Osteoblast (primary cell): Measurements from ENCODE around the gene PRSS50. TPM values are rescaled to one million over a fixed set of nuclear protein-coding genes. Genes with fewer than 3 reads are reported as not detected.
"Not testable (repeated sequence)": the region's sequence is repeated elsewhere in the genome, so short reads cannot be mapped to it uniquely, and the experiment has no call there.

ENCODE experiments used
- DNase-seq: peaks from one replicate; pipeline ENCODE4 v3.0.0; 2011; ENCODE audit warnings: low spot score, mixed read lengths; ENCODE audit not compliant: insufficient read length; ENCODE audit errors: missing footprints
- H2AFZ ChIP-seq: 2 replicates; pipeline ENCODE4 v1.6.0; 2011; ENCODE audit warnings: mild to moderate bottlenecking, low read length
- H3K27ac ChIP-seq: 2 replicates; pipeline ENCODE4 v1.5.1; 2011; ENCODE audit warnings: mild to moderate bottlenecking, low read depth, low read length, moderate library complexity
- H3K27me3 ChIP-seq: 2 replicates; pipeline ENCODE4 v1.6.0; 2012; ENCODE audit warnings: mild to moderate bottlenecking, control low read depth, inconsistent platforms, low read length, moderate library complexity; ENCODE audit not compliant: insufficient read depth
- H3K36me3 ChIP-seq: 2 replicates; pipeline ENCODE4 v1.5.1; 2011; ENCODE audit warnings: mild to moderate bottlenecking, low read length, control low read depth, moderate library complexity; ENCODE audit not compliant: insufficient read depth
- H3K4me1 ChIP-seq: 2 replicates; pipeline ENCODE4 v1.5.1; 2011; ENCODE audit warnings: mild to moderate bottlenecking, low read length, control low read depth, moderate library complexity; ENCODE audit not compliant: insufficient read depth
- H3K4me2 ChIP-seq: 2 replicates; pipeline ENCODE4 v1.6.0; 2011; ENCODE audit warnings: mild to moderate bottlenecking, low read length; ENCODE audit not compliant: insufficient read depth
- H3K4me3 ChIP-seq: fragments of 200-600 bp; sonication (generic); 3 replicates; pipeline ENCODE4 v1.5.1; 2012; ENCODE audit warnings: mild to moderate bottlenecking, low read length, inconsistent platforms; ENCODE audit not compliant: insufficient read depth
- H3K79me2 ChIP-seq: 2 replicates; pipeline ENCODE4 v1.6.0; 2012; ENCODE audit warnings: mild to moderate bottlenecking, low read length, control low read depth, inconsistent platforms; ENCODE audit not compliant: insufficient read depth
- H3K9me3 ChIP-seq: 2 replicates; pipeline ENCODE4 v1.5.1; 2011; ENCODE audit warnings: low read depth, low read length, control low read depth
- H4K20me1 ChIP-seq: 2 replicates; pipeline ENCODE4 v1.6.0; 2012; ENCODE audit warnings: mild to moderate bottlenecking, low read length, control low read depth; ENCODE audit not compliant: insufficient read depth
- total RNA-seq: library from RNA; depleted of rRNA; stranded (reverse); fragments of >200 nt; gene quantifications from 2 replicates; pipeline ENCODE4 v1.2.3, GENCODE V29; 2012
- TF ChIP-seq, protein P1 (sequence below): IDR thresholded peaks from 2 replicates; pipeline ENCODE4 v1.5.1; 2011; ENCODE audit warnings: mild to moderate bottlenecking, low read depth, low read length, moderate library complexity; ENCODE audit errors: extremely low read depth

PRSS50 gene
- total RNA-seq, 1 donor = not detected

GRCh38 chr3:46759239-46760167, 41.8 kb upstream of the PRSS50 start:
- TF ChIP-seq, protein P1, sequence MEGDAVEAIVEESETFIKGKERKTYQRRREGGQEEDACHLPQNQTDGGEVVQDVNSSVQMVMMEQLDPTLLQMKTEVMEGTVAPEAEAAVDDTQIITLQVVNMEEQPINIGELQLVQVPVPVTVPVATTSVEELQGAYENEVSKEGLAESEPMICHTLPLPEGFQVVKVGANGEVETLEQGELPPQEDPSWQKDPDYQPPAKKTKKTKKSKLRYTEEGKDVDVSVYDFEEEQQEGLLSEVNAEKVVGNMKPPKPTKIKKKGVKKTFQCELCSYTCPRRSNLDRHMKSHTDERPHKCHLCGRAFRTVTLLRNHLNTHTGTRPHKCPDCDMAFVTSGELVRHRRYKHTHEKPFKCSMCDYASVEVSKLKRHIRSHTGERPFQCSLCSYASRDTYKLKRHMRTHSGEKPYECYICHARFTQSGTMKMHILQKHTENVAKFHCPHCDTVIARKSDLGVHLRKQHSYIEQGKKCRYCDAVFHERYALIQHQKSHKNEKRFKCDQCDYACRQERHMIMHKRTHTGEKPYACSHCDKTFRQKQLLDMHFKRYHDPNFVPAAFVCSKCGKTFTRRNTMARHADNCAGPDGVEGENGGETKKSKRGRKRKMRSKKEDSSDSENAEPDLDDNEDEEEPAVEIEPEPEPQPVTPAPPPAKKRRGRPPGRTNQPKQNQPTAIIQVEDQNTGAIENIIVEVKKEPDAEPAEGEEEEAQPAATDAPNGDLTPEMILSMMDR = no peak
- DNase-seq = no peak
- Histone ChIP-seq H3K4me3 (no peak overlapping the region), H3K79me2 (no peaks in the 10 kb centered on the region), H3K36me3 (no peaks in the 10 kb centered on the region), H3K27ac (no peak overlapping the region), H3K27me3 (peaks cover 6% of the 10 kb centered on the region), H3K4me1 (no peaks in the 10 kb centered on the region), H3K4me2 (no peak overlapping the region), H2AFZ (no peak overlapping the region), H3K9me3 (no peaks in the 10 kb centered on the region), H4K20me1 (no peaks in the 10 kb centered on the region)

DNA sequence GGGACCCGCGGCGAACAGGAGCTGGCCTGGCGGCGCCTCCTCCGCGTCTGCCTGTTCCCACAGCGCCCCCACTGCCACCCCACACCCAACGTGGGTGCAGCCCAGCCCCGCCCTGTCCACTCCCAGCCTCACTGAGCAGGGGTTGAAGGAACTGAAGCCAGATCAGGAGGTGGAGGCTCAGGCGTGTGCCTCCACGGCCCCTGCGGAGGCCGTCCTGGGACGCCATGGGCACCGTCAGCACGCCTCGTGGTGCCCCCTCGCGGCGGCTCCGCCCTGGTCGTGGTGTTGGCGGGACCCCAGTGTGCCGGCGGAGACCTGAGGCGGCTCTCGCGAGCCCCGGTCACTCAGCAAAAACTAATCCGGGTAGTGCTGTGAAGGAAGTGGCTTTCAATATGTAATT, 39.0 kb upstream of the PRSS50 start:
- H3K9me3 ChIP-seq = no peaks in the 10 kb centered on the region
- no peaks in the 10 kb centered on the region for H3K36me3 ChIP-seq
- H3K79me2 ChIP-seq = no peaks in the 10 kb centered on the region
- H3K27me3 ChIP-seq = peaks cover 14% of the 10 kb centered on the region
- no peak overlapping the region for H3K27ac ChIP-seq
- no peaks in the 10 kb centered on the region for H3K4me1 ChIP-seq
- H3K4me2 ChIP-seq = no peak overlapping the region
- no peak overlapping the region for H3K4me3 ChIP-seq
- DNase-seq = no peak
- TF ChIP-seq, protein P1 = no peak
- H2AFZ ChIP-seq = no peak overlapping the region
- no peaks in the 10 kb centered on the region for H4K20me1 ChIP-seq

- no peaks in the 10 kb centered on the region for H4K20me1 ChIP-seq
- H3K4me3 ChIP-seq = no peak overlapping the region
- no peaks in the 10 kb centered on the region for H3K9me3 ChIP-seq
- H3K4me1 ChIP-seq = no peaks in the 10 kb centered on the region
- peaks cover 14% of the 10 kb centered on the region for H3K27me3 ChIP-seq
- H3K79me2 ChIP-seq = no peaks in the 10 kb centered on the region
- H2AFZ ChIP-seq = no peak overlapping the region
- no peak overlapping the region for H3K27ac ChIP-seq
- no peak overlapping the region for H3K4me2 ChIP-seq
- no peak for DNase-seq
- TF ChIP-seq, protein P1 = no peak
- H3K36me3 ChIP-seq = no peaks in the 10 kb centered on the region
Measured at GRCh38 chr3:46755646-46756045, 38.0 kb upstream of the PRSS50 start.

- H3K9me3 ChIP-seq, H3K4me2 ChIP-seq, H3K79me2 ChIP-seq, H2AFZ ChIP-seq, DNase-seq, H4K20me1 ChIP-seq, H3K4me1 ChIP-seq, H3K4me3 ChIP-seq, H3K27ac ChIP-seq, H3K36me3 ChIP-seq: not testable (repeated sequence)
- peaks cover 15% of the 10 kb centered on the region for H3K27me3 ChIP-seq
Measured at GRCh38 chr3:46753127-46753526, 35.5 kb upstream of the PRSS50 start.
